Stimulated activated CD8-positive, alpha-beta memory T cell treated with anti-CD3 and anti-CD28 coated beads, Interleukin-4, amount 100 ng/mL, for 4 hours (primary cell): ENCODE results near the gene HMGB2.

ENCODE experiments used
- DNase-seq, 2 donors: peaks; one replicate each; pipeline ENCODE4 v3.0.0-alpha.2; 2020; ENCODE audit warnings: low read depth in 2 of 2, low spot score in 1 of 2

HMGB2 gene

DNA sequence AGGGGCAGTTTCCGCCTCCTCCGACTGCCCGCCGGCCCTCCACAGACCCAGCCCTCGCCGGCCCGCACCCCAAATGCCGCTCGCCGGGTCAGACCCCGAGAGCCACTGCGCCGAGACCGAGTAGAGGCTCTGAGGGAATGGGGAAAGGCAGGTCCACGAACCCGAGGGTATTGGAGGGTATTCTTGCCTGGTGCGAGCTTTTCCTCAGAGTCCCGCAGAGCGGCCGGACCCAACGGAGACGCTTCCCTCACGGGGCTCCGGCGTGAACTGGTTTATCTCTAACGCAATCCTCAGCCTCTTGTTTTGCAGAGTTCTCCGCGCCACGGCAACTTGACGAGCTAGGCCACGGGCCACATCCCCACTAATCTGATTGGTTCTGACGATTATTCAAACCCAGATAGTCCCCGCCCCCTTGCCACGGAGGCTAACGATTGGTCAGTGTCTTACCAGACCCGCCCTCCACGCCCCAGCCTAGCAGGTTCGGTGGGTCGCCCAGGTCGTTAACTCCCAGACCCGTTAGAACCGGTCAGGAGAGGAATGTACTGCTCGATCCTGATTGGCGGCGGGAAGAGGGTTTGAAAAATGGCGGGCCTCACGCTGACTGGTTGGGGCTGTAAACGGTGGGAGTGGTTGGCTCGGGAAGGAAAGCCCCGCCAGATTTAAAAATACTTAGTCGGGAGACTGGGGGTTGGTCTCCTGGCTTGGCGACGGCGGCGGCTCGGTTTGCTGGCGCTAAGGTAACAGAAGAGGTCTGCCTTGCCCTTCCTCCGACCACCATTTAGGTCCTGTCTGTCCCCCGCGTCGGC lies at the start of gene HMGB2:
Gene HMGB2, minus strand, starts transcription at position 274 of the 806 bp plus-strand sequence. CDS start 709 bp downstream, outside the sequence.
- DNase-seq = peak; percentile 99 to 100

DNA sequence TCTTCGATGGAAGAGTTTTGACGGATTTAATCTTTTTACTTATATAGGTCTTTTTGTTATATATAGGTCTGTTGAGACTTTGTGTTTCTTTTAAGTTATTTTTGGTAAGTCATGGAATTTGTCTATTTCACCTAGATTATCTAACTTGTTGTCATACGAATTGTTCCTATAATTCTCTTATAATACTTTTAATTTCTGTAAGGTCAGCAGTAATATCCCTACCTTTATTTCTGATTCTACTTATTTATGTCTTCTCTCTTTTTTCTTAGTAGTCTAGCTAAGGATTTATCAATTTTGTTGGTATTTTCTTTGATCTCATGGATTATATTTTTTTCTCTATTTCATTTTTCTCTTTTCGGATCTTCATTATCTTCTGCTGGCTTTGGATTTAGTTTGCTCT lies 48.2 kb upstream of the HMGB2 start:
- DNase-seq = no peak

DNA sequence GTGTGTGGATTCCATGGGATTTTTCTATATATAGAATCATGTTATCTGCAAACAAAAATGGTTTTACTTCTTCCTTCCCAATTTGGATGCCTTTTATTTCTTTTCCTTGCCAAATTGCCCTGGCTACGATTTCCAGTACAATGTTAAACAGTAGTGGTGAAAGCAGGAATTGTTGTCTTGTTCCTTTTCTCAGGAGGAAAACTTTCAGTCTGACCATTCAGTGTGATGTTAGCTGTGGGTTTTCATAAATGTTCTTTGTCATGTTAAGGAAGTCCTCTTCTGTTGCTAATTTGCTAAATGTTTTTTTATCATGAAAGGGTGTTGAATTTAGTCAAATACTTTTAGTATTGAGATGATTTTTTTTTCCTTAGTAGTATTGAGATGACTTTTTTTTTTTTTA lies 47.5 kb upstream of the HMGB2 start:
- DNase-seq = no peak

DNA sequence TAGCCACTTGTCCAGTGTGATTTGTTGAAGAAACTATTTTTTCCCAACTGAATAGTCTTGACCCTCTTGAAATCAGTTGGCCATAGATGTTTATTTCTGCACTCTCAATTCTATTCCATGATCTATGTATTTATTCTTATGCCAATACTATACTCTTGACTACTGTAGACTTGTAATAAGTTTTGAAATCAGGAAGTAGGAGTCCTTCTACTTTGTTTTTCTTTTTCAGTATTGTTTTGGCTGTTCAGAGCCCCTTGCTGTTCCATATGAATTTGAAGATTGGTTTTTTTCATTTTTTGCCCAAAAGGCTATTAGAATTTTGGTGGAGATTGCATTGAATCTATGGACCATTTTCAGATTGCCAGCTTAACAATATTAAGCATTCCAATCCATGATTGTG lies 46.8 kb upstream of the HMGB2 start:
- no peak for DNase-seq

DNA sequence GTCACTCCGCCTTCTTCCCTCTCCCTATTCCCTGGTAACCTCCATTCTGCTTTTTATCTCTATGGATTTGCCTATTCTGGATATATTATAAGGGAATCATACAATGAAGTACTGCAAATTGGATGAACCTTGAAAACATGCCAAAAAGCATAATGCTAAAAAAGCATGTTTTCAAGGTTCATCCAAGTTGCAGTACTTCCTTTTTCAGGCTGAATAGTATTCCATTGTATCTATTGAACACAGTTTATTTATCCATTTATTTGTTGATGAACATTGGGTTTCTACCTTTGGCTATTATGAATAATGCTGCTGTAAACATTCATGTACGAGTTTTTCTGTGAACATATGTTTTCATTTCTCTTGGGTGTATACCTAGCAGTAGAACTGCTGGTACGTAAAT lies 45.8 kb upstream of the HMGB2 start:
- no peak for DNase-seq

DNA sequence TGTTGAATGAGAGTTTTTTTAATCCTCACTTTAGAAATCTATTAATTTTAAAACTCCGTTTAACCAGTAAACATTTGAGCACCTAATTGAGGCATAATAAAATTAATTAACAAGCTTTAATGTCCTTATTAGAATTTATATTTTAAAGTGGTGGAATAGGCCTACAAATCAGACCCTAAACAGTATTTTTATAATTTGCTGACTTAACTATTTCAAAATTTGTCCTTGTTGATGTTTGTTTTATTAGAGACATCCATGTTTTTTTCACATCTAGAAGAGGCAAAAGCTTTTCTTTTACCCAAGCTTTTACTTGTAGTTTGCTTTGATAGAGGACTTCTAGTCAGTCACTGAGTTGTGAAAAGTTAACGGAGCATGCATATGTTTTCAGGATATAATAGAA lies 40.4 kb upstream of the HMGB2 start:
- DNase-seq = no peak

DNA sequence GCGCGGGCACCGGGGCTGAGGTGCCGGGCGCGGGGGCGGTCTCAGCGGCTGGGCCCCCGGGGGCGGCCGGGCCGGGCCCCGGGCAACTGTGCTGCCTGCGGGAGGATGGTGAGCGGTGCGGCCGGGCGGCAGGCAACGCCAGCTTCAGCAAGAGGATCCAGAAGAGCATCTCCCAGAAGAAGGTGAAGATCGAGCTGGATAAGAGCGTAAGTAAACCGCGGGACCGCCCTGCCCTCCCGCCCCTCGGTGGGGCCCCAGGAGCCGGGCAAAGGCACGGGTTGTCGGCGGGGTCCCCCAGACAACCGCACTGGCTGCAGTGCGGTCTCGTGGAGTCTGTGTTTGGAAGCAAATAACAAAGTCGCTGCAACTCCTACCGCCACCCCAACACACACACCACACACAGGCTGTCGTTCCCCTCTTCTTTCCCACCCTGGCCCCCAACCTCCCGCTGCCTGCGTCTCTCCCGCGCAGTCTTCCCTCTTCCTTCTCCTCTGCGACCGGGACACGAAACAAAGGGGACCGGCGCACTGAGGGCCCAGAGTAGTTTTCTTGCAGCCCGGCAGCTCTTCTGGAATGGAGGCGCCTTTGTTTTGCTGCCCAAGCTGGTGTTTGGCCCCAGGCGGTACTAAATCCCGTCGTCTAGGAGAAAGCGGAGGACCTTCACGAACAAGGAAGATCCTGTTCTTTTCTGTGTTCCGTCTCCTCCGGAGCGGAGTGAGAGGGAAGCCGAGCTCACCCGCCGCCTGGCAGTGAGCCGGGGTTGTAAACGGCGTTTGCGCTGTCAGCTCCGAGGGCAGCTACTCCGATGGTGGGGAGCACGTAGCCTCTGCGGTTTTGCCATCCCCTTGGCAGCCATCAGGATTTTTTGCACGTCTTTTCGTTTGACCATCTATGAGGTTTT lies 37.4 kb upstream of the HMGB2 start:
- DNase-seq = no peak

DNA sequence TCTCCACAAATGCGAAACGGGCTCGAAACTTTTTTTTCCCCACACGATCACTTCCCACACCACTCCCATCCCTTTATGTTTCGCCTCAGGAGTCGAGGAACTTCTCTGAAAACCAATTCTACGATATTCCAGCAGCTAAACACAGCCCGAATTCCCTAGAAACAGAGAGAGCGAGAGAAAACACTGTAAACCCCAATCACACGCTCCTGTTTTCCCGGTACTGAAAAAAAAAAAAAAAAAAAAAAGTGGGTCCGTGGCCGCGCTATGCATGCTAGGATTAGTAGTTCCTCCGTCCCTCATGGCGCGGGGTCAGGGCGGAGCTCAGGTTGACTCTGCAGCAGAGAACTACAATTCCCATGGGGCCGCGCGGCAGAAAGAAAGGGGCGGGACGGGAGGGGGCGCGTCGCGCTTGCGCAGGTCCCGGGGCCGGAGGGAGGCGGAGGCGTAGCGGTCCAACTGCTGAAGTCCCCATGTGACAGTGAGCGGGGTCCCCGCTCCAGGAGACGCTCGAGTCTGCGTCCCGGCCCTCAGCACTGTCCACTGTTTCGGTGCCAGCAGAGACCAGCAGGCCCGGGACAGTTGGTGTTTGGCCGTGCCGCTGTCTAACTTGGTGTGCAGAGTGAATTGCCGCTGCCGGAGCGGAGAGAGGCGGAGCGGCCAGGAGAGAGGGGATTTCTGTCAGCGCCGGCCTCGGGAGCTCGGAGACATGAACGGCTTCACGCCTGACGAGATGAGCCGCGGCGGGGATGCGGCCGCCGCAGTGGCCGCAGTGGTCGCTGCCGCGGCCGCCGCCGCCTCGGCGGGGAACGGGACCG lies 36.5 kb upstream of the HMGB2 start, which contains the start of gene SAP30:
Gene SAP30, plus strand, starts transcription at position 478 of the 815 bp plus-strand sequence. Its CDS starts 229 bp downstream, at position 707.
- DNase-seq = peak; percentile 94 to 95

DNA sequence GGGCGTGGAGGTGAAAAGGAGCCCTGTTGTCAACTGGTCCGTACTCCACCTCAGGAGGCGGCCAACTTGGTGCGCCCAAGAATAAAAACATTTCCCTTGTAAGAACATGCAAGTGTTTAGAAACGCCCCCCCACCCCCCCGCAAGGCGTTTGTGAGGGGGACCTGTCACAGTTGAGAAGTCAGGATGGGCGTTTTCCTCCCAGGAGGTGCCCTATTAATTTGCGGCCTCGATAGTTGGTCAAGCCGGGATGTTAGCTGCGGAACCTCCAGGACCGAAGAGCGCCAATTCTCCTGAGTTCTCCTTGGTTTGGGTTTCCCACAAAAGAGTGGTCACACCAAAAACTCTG lies 35.9 kb upstream of the HMGB2 start:
- peak in 1 of 2 donors; percentile 40 for DNase-seq

DNA sequence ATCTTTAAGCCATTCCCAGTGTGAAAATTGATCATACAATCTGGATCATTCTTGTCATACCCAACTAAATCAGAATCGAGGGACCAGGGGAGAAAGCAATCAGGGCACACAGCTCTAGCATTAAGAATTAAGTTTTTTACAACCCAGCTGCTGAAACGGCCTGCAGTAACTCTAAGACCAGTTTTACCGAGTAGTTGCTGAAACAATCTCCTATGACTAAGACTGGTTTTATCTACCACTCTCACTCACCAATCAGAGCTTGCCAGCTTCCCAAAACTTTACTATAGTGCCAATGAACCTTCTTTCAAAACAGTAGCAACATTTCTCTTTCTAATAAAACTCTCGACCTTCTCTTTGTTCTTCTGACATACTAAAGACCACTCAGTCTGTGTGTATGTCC lies 33.8 kb upstream of the HMGB2 start:
- DNase-seq = no peak

DNA sequence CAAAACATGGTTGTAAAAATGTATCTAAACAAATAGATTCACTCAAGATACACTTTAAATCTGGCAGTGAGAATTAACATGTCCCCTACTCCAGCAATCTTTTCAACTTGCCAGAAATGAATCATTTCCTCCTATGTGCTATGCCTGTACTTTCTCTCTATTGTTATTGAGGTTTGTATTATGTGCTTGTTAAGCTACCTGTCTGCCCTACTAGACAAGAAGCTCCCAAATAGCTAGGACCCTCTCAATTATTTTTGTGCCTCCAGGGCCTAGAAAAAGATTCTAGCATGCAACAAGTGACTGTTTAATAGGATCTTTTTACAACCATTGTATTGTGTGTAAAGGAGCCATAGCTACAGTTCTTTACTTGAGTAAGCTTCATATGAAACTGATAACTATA lies 33.1 kb upstream of the HMGB2 start:
- no peak for DNase-seq

DNA sequence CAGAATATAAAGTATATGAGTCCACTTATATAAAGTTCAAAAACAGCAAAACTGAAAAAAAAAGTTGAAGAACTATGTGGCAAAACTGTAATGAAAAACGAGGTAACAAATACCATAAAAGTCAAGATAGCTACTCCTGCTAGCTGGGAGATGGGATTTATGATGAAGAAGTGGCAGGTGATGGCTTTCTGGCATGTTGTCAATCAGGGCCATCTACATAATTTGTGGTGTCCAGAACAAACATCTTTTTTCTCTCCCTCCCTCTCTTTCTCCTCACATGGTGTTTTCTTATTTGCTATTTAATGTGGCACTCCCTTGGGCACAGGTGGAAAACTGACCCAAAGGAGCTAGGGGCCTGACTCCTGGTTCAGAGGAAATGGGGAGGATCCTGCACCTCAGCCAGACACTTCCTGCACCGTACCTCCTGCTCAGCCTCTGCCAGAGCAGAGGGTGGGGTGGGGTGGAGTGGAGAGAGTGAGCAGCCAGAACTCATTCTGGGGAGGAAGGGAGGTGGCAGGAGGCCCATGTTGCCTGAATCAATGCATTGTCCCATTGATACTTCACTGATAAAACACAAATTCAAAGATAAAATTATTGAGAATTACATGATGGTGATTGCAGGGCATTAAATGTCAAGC lies 31.3 kb upstream of the HMGB2 start:
- no peak for DNase-seq

DNA sequence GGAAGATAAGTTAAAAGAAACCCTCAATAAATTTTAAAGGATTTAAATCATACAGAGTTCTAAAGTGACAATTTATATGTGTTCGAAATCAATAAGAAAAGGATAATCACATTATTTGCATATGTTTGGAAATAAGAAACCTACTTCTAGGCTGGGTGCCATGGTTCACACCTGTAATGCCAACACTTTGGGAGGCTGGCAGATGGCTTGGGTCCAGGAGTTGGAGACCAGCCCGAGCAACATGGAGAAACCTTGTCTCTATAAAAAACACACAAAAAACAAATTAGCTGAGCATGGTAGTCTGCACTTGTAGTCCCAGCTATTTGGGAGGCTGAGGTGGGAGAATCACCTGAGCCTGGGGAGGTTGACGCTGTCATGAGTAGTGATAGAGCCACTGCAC lies 28.5 kb upstream of the HMGB2 start:
- DNase-seq = no peak

DNA sequence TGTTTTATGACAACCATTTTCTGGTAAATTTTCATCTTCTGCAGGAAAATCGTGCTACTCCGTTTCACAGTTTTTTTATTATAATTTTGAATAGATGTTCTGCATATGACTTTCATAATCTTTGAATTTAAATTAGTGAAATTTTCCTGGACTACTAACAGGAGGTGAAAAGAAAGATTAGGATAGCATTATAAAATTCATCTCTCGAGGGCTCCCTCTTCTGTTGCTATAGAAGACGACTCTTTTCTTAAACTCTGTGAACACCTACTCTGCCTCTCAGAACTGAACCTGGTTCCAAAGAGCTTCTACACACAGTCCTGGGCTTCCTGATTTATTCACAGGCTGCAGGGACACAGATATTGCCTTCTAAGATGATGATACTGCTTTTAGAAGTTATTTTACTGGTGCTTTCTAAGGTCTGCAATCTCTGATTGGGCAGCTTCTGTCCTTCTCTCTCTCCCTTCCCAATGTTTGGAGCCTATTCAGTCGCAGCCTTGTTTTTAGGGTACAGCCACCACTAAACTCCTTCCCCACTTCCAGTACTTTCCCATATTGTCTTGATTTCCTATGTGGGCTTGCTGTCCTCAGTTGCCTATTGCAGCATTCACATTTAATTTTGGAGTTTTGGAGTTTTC lies 26.5 kb upstream of the HMGB2 start:
- no peak for DNase-seq

DNA sequence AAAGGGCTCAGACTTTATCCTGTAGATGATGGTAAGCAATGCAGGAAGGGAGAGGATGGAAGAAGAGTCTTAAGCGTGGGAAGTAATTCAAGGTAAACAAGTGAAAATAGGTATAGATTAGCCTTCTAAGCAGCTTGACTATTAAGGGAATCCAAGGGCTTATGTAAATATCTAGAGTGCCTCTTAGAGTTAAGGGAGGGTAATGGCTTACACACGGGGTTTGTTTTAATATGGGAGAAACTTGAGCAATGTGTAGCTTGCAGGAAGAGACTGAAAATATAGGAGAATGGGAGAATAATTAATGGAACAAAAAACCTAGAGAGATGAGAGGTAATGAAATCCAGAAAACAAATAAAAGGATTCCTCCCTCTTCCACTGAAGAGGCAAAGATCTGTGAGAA lies 23.8 kb upstream of the HMGB2 start:
- no peak for DNase-seq

DNA sequence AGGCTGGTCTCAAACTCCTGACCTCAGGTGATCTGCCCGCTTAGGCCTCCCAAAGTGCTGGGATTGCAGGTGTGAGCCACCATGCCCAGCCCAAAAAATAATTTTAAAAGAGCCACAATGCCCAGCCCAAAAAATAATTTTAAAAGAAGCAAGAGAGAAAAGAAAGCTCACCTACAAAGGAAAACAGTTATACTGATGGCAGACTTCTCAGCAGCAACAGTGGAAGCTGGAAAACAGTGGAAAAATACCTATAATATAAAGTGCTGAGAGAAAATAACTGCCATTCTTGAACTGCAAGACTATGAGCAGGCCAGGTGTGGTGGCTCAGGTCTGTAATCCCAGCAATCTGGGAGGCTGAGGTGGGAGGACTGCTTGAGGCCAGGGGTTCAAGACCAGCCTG lies 13.3 kb upstream of the HMGB2 start:
- no peak for DNase-seq

DNA sequence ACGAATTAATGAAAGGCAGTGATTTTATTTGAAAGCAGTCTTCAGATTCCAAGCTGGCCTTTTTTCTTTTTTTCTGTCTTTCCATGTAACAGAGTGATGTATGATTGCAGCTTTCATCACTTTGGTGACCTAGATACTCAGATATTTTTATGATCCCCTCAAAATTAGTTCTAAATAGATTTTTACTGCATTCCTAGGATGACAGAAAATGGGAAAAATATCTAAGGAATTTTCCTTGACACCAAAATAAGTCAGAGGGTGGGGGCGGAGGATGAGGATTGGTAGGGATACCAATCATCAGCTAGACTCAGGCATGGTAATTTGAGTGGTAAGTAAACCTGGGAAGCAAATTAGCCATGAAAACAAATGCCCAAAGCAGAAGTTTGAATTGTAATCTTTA lies 11.9 kb upstream of the HMGB2 start:
- DNase-seq = no peak

DNA sequence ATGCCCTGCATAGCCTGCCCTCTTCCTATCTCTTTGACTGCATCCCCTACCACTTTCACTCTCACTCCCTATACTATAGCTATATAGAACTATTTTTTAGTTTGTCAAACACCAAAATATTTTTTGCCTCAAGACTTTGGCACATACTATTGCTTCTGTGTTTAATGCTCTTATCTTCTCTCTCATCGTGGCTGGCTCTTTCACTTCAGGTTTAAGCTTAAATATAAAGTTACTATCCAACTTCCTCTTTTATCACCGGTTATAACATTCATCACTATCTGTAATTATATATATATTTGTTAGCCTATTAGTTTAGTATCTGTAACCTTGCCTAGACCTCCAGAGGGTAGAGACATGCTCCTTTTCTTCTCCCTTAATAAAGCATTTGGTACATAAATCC lies 11.5 kb upstream of the HMGB2 start:
- DNase-seq = no peak

DNA sequence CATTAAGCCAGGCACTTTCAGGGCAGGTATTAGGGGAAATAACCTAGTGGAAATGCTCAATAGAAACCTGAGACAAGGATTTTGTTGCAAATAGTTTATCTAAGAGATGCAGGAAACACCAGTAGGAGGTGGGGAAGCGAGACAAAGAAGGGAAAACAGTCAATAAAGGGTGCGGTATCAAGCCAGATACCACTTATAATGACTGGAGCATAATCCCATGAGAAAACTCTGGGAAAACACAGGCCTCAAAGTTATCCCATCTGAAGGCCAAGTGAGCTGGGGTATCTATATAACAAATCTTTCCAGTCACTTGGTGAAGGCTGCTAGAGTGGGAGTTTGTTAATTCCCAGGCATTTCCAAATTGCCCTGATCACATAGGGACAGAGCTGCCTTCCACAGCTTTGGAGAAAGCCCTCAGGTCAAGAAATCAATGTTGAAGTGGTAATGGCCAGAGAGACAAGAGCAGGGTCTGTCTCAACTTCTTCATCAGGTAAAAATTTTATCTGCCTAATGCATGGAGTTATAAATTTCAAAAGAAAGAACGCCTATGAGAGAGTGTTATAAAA lies 9.8 kb upstream of the HMGB2 start:
- no peak for DNase-seq

DNA sequence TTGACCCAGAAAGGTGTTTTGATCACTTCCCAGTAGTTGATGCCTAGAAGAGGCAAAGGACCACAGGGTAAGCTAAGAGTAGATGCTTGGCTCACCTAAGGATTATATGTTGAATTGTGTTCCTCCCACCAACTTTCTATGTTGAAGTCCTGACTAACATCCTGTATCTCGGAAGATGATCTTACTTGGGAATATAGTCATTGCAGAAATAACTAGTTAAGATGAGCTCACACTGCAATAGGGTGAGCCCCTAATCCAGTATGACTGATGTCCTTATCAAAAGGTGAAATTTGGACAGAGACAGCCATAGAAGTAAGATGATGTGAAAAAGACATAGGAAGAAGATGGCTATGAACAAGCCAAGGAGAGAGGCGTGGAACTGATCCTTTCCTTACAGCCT lies 3.3 kb upstream of the HMGB2 start:
- no peak for DNase-seq
